Limb (tissue), 2 donors: ENCODE measurements around the gene RPH3AL.
"Not testable (repeated sequence)": the region's sequence is repeated elsewhere in the genome, so short reads cannot be mapped to it uniquely, and the experiment has no call there.

Experiments
- DNase-seq, 2 donors: peaks; one replicate each; pipeline ENCODE4 v3.0.0-alpha.2; 2016; ENCODE audit errors: extremely low spot score in 2 of 2

Gene RPH3AL

GRCh38 chr17:263271-263670 lies 89.3 kb downstream of the RPH3AL start:
- no peak for DNase-seq

DNA sequence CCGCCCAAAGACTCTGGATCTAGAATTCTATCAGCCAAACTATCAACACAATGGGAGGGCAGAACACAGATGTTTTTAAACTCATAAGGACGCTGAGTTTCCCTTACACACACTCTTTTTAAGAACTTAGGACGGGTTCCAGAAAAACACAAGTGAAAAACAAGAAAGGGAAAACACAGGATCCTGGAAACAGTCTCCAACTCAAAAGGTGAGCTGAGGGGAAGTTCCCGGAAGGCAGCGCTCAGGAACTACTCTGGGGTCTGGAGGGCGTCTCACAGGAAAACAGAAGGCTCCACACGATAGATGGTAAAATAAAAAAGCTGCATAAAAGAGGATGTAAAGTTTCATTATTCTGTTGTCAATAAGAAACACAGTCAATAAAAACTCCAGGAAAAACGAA lies 91.0 kb downstream of the RPH3AL start:
- DNase-seq, result no peak

DNA sequence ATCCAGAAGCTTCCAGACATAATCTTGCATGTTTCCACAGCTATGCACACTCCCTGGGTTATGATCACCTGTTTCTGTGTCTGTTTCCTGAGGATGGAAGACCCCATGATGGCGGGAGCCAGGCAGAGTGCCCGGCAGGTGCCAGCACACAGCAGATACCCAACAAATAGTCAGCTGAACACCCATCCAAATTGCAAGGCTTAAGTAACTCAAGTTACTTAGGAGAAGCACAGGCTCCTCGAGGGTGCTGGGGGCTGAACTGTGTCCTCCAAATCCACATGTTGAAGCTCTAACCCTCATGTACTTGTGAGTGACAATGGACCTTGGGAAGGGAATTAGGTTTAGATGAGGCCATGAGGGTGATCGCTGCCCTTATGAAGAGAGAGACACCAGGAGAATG lies 91.7 kb downstream of the RPH3AL start:
- no peak for DNase-seq

- DNase-seq, result no peak
Measured at GRCh38 chr17:260031-260791, 92.4 kb downstream of the RPH3AL start.

- DNase-seq, result no peak
Measured at GRCh38 chr17:259341-259976, 93.1 kb downstream of the RPH3AL start.

GRCh38 chr17:258906-259305 lies 93.7 kb downstream of the RPH3AL start:
- no peak for DNase-seq

GRCh38 chr17:258045-258734 lies 94.4 kb downstream of the RPH3AL start:
- no peak for DNase-seq

DNA sequence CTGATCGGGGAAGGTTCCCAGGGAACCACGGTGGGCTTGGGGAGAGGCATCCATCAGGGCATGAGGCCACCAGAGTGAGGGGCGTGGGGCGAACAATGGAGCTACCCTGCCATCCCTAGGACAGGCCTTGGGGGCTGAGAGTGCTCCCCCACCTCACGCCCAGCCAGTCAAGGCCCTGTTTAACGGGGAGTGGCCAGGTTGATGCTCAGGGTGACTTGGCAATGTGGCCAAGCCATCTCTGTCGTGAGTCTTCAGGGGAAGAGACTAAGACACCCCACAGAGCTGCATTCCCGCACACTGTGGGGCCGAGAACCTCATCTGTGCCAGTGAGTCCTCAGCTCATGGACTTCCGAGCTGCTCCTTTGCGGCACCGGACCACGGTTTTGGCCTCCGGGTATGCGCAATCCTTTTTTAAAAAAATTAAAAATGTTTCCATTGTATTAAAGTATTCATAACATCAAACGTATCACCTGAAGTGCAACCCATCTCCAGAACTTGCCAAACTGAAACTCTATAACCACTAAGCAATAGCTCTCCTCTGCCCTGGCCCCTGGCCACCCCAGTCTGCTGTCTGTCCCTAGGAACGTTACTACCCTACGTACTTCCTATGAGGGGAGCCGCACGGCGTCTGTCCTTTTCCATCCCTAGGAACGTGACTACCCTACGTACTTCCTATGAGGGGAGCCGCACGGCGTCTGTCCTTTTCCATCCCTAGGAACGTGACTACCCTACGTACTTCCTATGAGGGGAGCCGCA lies 99.3 kb downstream of the RPH3AL start:
- DNase-seq, result no peak

DNA sequence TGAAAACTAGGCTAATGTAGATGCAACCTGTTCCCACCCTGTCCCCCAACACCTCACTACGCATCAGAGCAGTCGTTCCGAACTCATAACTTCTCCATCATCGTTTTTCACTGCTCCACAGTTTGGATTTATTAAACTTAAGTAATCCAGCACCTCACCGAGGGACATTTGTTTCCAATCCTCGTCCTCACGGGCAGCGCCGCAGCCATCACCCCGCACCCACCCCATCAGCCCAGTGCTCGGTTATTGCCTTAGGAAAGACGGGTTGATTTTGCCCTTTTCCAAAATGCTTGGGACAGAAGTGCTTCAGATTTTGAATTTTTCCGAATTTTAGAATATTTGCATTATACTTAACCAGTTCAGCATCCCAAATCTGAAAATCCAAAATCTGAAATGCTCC lies 100.2 kb downstream of the RPH3AL start:
- no peak for DNase-seq

DNA sequence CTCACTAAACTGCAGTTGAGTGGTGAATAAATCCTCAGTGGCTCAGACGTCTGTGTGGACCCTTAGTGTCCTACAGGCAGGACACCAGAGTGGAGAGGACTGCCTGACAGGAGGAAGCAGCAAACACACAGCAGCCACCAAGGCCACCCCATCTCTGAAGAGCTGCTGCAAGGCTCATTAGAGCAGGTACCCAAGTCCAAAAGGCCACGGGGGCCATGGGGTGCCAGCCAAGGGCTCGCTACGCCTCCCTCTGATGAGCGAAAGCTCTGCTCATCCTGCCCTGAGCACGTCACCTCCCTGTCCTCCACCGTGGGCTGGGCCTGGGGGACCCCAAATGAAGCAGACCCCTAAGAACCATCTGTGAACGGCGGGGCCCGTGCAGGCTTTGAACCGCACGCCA lies 101.1 kb downstream of the RPH3AL start:
- no peak for DNase-seq

DNA sequence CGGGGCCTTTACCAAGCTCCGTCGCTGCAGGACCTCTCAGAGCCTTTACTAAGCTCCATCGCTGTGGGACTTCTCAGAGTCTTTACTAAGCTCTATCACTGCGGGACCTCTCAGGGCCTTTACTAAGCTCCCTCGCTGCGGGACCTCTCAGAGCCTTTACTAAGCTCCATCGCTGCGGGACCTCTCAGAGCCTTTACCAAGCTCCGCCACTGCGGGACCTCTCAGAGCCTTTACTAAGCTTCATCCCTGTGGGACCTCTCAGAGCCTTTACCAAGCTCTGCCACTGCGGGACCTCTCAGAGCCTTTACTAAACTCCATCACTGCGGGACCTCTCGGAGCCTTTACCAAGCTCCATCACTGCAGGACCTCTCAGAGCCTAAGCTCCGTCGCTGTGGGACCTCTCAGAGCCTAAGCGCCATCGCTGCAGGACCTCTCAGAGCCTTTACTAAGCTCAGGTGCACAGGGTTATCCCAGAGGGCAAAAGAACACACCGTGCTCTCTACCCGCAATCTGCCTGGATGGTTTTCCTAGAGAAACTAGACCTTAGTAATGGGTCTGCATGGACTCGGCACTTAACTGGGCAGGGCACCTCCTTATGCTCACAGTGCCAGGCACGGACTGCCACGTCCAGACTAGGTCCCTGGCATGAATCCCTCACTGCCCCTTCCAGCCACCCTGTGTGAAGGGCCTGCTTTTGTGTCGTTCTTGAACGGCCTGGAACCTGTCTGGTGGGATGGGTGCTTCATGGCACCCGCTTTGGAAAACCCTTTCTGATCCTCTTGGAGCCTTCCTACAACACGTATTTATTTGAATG lies 101.9 kb downstream of the RPH3AL start:
- no peak for DNase-seq

DNA sequence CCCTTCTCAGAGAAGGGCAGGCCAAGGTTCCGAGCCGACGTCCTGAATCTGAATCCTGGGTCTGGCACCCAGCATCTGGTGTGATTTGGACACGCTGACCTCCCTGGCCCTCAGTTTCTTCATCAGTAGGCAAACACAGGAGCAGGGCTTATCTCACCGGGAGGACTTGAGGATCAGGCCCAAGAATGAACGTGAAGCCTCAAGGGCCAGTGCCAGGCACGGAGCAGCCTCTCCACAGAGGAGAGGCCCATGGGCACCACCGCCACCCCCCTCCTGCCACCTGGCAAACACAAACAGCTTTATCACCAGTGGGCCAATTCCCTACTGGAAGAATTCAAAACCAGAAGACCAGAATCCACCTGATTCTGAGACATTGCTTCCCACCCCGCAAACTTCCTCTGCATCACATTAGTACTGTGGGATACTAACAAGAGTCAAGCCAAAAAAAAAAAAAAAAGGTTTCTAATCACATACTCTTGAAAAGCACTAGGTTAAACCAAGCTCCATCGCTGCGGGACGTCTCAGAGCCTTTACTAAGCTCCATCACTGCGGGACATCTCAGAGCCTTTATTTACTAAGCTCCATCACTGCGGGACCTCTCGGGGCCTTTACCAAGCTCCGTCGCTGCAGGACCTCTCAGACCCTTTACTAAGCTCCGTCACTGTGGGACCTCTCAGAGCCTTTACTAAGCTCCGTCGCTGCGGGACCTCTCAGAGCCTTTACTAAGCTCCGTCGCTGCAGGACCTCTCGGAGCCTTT lies 103.2 kb downstream of the RPH3AL start:
- no peak for DNase-seq

DNA sequence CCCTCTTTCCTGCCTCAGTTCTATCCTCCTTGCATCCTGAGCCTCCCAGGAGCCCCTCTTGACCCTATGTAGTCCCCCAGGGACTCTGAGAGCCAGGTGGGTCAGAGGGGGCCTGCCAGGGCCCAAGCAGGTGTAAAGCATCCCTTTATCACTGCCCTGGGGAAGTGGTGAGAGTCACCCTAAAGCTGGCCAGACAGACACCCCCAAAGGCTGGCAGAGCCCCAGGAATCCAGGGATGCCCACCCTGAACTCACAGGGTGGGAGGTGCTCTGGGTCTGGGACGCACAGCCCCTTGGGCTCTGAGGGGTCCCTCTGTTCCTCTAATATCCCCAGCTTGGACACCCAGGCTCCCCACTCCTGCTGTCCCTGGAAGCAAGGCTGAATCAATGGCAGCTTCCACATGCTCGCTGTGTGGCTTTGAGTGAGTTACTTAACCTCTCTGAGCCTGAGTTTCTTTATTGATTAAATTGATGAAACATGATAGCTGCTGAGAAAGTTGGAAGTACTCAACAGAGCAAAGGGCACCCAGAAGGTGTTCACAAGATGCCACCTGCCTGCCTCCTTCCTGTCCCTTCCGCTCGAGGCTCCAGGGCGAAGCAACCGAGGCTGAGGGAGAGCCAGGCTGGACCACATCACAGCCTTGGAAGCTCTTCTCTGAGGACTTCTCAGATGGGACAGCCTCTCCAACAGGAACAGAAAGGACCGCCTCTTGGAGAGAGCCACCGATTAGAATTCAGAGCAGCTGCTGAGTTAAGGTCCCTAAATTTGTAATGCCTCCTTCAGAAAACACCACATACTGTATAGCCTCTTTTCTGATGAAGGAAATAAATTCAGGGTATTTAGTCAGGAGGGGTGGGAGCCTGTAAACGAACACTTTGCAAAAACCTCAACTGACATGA lies 104.0 kb downstream of the RPH3AL start:
- no peak for DNase-seq

DNA sequence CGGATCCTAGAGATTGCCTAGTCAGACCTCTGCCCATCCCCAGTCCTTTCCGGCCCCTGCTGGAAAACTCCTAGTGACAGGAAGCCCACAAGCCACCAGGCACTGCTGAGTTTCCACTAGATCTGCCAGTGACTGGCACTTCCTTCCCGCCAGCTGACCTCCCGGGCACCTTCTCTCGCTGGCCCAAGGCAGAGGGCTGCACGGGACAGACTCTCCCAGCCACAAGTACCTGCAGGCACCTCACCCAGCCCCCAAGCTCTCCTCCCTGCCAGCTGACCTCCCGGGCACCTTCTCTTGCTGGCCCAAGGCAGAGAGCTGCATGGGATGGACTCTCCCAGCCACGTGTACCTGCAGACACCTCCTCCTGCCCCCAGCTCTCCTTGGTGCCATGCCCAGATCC lies 104.8 kb downstream of the RPH3AL start:
- DNase-seq, result no peak

DNA sequence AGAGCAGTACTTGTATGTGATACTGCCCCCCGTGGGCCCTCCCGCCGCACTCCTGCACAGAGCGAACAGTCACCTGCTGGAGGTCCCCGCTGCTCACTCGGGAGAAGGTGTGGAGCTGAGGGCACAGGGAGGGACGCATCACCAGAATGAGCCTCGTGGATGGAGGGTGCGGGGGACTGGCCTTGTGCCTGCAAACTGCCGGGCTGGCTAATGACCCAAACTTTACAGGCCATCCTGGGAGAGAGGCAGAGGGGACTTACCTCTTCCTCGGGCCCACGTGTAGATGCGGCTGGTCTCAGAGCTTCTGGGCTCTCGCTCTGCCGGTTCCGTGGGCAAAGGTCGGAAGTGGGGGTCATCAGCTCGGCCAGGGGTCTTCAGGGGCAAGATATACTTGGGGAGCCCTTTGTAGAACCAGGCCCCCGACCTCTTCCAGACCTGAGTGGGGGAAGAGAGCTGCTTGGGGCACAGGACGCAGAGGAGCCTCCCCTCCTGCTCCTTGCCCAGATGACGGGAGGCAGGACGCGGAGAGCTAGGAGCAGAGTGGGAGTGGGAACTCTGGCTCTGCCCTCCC lies 105.7 kb downstream of the RPH3AL start:
- no peak for DNase-seq

- DNase-seq, result no peak
Measured at GRCh38 chr17:246226-246625, 106.4 kb downstream of the RPH3AL start.

DNA sequence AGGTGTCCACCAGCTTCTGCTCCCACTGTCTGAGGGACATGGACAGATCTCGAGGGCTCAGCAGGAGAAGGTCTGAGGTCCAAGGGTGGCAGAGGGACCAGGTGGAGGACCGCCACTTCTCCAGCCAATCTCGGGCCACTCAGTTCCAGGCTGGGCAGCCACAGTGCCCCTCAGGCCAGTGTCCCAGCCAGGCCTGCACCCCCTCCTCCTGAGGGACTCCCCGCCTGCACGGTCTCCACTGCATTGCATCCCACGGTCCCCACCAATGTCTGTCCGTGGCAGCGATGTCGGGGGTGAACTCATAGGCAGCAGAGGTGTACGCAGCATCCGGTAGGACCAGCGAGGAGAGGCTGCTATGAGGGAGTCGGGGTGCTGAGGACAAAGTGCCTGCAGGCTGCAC lies 107.0 kb downstream of the RPH3AL start:
- DNase-seq, result no peak

DNA sequence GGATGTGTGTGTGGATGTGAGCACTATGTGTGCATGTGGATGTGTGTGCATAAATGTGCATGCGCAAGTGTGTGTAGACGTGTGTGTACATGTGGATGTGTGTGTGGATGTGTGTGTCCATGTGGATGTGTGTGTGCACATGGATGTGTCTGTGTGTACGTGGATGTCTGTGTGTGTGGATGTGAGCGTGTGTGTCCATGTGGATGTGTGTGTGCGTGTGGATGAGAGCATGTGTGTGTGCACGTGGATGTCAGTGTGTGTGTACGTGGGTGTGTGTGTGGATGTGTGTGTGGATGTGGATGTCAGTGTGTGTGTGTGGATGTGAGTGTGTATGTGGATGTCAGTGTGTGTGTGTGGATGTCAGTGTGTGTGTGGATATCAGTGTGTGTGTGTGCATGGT lies 107.6 kb downstream of the RPH3AL start:
- DNase-seq, result no peak

DNA sequence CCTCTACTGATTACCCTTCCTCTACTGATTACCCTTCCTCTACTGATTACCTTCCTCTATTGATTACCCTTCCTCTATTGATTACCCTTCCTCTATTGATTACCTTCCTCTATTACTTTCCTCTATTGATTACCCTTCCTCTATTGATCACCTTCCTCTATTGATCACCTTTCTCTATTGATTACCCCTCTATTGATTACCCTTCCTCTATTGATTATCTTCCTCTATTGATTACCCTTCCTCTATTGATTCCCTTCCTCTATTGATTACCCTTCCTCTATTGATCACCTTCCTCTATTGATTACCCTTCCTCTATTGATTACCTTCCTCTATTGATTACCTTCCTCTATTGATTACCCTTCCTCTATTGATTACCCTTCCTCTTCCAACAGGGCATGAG lies 108.7 kb downstream of the RPH3AL start:
- not testable (repeated sequence) for DNase-seq
